GM21381 (cell line): ENCODE measurements around the gene NLRP6.

Experiments
- ATAC-seq: cut with Tn5 transposase; IDR thresholded peaks from one replicate; pipeline ENCODE4 v1.9.1; 2021; ENCODE audit warnings: mild to moderate bottlenecking, moderate library complexity; ENCODE audit not compliant: unreplicated experiment

Gene NLRP6

GRCh38 chr11:255816-256215, 22.4 kb upstream of the NLRP6 start:
- ATAC-seq: no peak

GRCh38 chr11:256952-257737, 21.1 kb upstream of the NLRP6 start:
- ATAC-seq: no peak

GRCh38 chr11:257766-258493, 20.3 kb upstream of the NLRP6 start:
- no peak for ATAC-seq

- ATAC-seq: no peak
Measured at GRCh38 chr11:259413-259812, 18.8 kb upstream of the NLRP6 start.

GRCh38 chr11:261624-262023, 16.6 kb upstream of the NLRP6 start:
- no peak for ATAC-seq

- no peak for ATAC-seq
Measured at GRCh38 chr11:266676-267439, 11.3 kb upstream of the NLRP6 start.

- no peak for ATAC-seq
Measured at GRCh38 chr11:267491-267994, 10.7 kb upstream of the NLRP6 start.

GRCh38 chr11:268716-269145, 9.5 kb upstream of the NLRP6 start:
- ATAC-seq: peak; percentile 52

- peak; percentile 74 for ATAC-seq
Measured at GRCh38 chr11:269146-269890, 8.9 kb upstream of the NLRP6 start.

GRCh38 chr11:270451-271318, 7.5 kb upstream of the NLRP6 start:
- ATAC-seq: no peak

- ATAC-seq: no peak
Measured at GRCh38 chr11:271319-271715, 6.9 kb upstream of the NLRP6 start.

GRCh38 chr11:272195-272930, 5.8 kb upstream of the NLRP6 start:
- no peak for ATAC-seq

- no peak for ATAC-seq
Measured at GRCh38 chr11:272931-273198, 5.3 kb upstream of the NLRP6 start.

GRCh38 chr11:276219-276618, 2.0 kb upstream of the NLRP6 start:
- no peak for ATAC-seq

- ATAC-seq: no peak
Measured at GRCh38 chr11:279040-279965, 1.1 kb downstream of the NLRP6 start.

GRCh38 chr11:279966-280705, 1.9 kb downstream of the NLRP6 start:
- ATAC-seq: no peak

- no peak for ATAC-seq
Measured at GRCh38 chr11:280706-281485, 2.7 kb downstream of the NLRP6 start.
